GM23248 (cell line): ENCODE results near the gene FILIP1L. TPM values are rescaled to one million over a fixed set of nuclear protein-coding genes. Genes with fewer than 3 reads are reported as not detected.
A peak's percentile ranks its signal among the peaks of the same experiment; 100 is the strongest.

Experiments
- DNase-seq: peaks from one replicate; pipeline ENCODE4 v3.0.0-alpha.2; 2015
- H2AFZ ChIP-seq: fragments of 200-600 bp; sonication (generic); 2 replicates; pipeline ENCODE4 v1.6.1; 2016; ENCODE audit warnings: antibody characterized with exemption
- H3F3A ChIP-seq: fragments of 200-600 bp; sonication (generic); 2 replicates; pipeline ENCODE4 v1.6.1; 2016; ENCODE audit warnings: mild to moderate bottlenecking, antibody characterized with exemption, mixed run types; ENCODE audit not compliant: insufficient read depth
- H3K27ac ChIP-seq: fragments of 200-600 bp; sonication (generic); 2 replicates; pipeline ENCODE4 v1.5.1; 2016; ENCODE audit warnings: mild to moderate bottlenecking
- H3K27me3 ChIP-seq: fragments of 200-600 bp; sonication (generic); replicated peaks from 2 replicates; pipeline ENCODE4 v1.6.1; 2016; ENCODE audit warnings: mild to moderate bottlenecking; ENCODE audit not compliant: insufficient read depth
- H3K36me3 ChIP-seq: fragments of 200-600 bp; sonication (generic); 2 replicates; pipeline ENCODE4 v1.6.1; 2016; ENCODE audit warnings: low read depth, mild to moderate bottlenecking
- H3K4me1 ChIP-seq: fragments of 200-600 bp; sonication (generic); 2 replicates; pipeline ENCODE4 v1.6.1; 2016; ENCODE audit warnings: mild to moderate bottlenecking; ENCODE audit not compliant: insufficient read depth
- H3K4me2 ChIP-seq: fragments of 200-600 bp; sonication (generic); one replicate; pipeline ENCODE4 v1.6.1; 2016; ENCODE audit warnings: mild to moderate bottlenecking; ENCODE audit not compliant: unreplicated experiment
- H3K4me3 ChIP-seq: fragments of 200-600 bp; sonication (generic); 2 replicates; pipeline ENCODE4 v1.5.1; 2016; ENCODE audit warnings: mild to moderate bottlenecking
- H3K79me2 ChIP-seq: fragments of 200-600 bp; sonication (generic); 2 replicates; pipeline ENCODE4 v1.6.1; 2016; ENCODE audit warnings: mild to moderate bottlenecking; ENCODE audit not compliant: insufficient read depth
- H3K9ac ChIP-seq: fragments of 200-600 bp; sonication (generic); 2 replicates; pipeline ENCODE4 v1.6.1; 2016; ENCODE audit warnings: mild to moderate bottlenecking
- H3K9me2 ChIP-seq: fragments of 200-600 bp; sonication (generic); 2 replicates; pipeline ENCODE4 v1.6.1; 2016; ENCODE audit warnings: mixed run types, mild to moderate bottlenecking, moderate library complexity; ENCODE audit not compliant: insufficient read depth
- H3K9me3 ChIP-seq: fragments of 200-600 bp; sonication (generic); one replicate; pipeline ENCODE4 v1.6.1; 2017; ENCODE audit warnings: low read depth
- H4K20me1 ChIP-seq: fragments of 200-600 bp; sonication (generic); 2 replicates; pipeline ENCODE4 v1.6.0; 2016; ENCODE audit not compliant: insufficient read depth
- EZH2 ChIP-seq: fragments of 200-600 bp; sonication (generic); IDR thresholded peaks from 2 replicates; pipeline ENCODE4 v1.6.1; 2018; ENCODE audit warnings: antibody characterized with exemption, mild to moderate bottlenecking; ENCODE audit not compliant: insufficient read depth, poor library complexity, severe bottlenecking
- EZH2phosphoT487 ChIP-seq: fragments of 200-600 bp; sonication (generic); IDR thresholded peaks from 2 replicates; pipeline ENCODE4 v1.6.1; 2018; ENCODE audit warnings: antibody characterized with exemption, moderate library complexity, mild to moderate bottlenecking, low read depth; ENCODE audit not compliant: insufficient read depth
- WGBS, 2 experiments: methylation state at CpG; one replicate each; pipeline ENCODE4 v1.1.6; 2015 to 2017; ENCODE audit warnings: low lambda C conversion rate in 2 of 2, low coverage in 1 of 2; ENCODE audit errors: missing lambda C conversion rate in 2 of 2; 5-methylcytosine and 5-hydroxymethylcytosine counted together
- in situ Hi-C: fragments of 300-500 bp; cut with MboI; formaldehyde crosslinking; loops from 2 replicates; pipeline ENCODE4 v1.15.0; 2020
- polyA plus RNA-seq: library from polyadenylated mRNA; unstranded; fragments of >200 nt; fragmentation: Nextera tagmentation; extraction: Ambion mirVana; gene quantifications from 2 replicates; pipeline ENCODE4 v1.2.1, GENCODE V29; 2016
- total RNA-seq: library from RNA; depleted of rRNA; stranded (reverse); fragments of >200 nt; shearing (Covaris generic); gene quantifications from 2 replicates; pipeline ENCODE4 v1.2.3, GENCODE V29; 2014

The FILIP1L gene
- total and polyA plus RNA-seq, 2 experiments from 2014 or later, result 45.0 to 66.3 TPM

- Histone ChIP-seq H3K79me2 (no peaks in the 10 kb centered on the region), H3F3A (peaks cover 8% of the 10 kb centered on the region), H3K4me3 (no peak overlapping the region), H3K9me3 (no peaks in the 10 kb centered on the region), H2AFZ (no peak overlapping the region), H3K36me3 (no peaks in the 10 kb centered on the region), H3K27ac (no peak overlapping the region), H3K9me2 (no peaks in the 10 kb centered on the region), H3K9ac (no peak overlapping the region), H4K20me1 (no peaks in the 10 kb centered on the region), H3K27me3 (no peaks in the 10 kb centered on the region), H3K4me1 (peaks cover 26% of the 10 kb centered on the region), H3K4me2 (no peak overlapping the region)
- 95 to 97% methylated on average over 5 of the region's 5 CpGs for WGBS, 2 experiments
- no peak for DNase-seq
- TF ChIP-seq EZH2, result no peak
- no peak for TF ChIP-seq EZH2phosphoT487
- in situ Hi-C loops, result no loop called here
Measured at GRCh38 chr3:99933971-99934750, 180.1 kb downstream of the FILIP1L start.

DNA sequence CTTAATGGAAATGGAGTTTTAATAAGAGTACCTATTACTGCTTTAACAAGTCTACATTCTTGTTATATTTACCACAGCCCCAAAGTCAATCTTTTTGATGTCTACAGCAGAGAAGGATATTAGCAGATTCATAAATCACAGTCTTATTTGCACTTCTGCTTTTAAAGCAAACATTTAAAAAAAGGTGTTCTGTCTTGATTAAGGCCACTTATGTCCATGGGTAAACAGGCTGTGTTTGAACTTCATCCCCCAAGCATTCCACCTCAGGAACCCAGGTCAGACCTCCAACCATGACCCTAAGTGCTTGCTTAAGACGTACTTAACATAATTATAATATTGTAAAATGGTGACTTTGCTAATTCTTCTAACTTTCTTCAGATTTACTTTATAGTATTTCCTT lies 183.2 kb downstream of the FILIP1L start:
- Histone ChIP-seq H3K9me3 (no peaks in the 10 kb centered on the region), H3K9me2 (no peaks in the 10 kb centered on the region), H3K27ac (no peak overlapping the region), H3K4me1 (peaks cover 15% of the 10 kb centered on the region), H3F3A (peaks cover 17% of the 10 kb centered on the region), H2AFZ (no peak overlapping the region), H3K4me2 (no peak overlapping the region), H3K27me3 (no peaks in the 10 kb centered on the region), H4K20me1 (no peaks in the 10 kb centered on the region), H3K4me3 (no peak overlapping the region), H3K9ac (no peak overlapping the region), H3K36me3 (no peaks in the 10 kb centered on the region), H3K79me2 (no peaks in the 10 kb centered on the region)
- 100% methylated on average over 1 of the region's 1 CpG for WGBS, 2 experiments
- no peak for TF ChIP-seq EZH2phosphoT487
- in situ Hi-C loops, result no loop called here
- no peak for DNase-seq

DNA sequence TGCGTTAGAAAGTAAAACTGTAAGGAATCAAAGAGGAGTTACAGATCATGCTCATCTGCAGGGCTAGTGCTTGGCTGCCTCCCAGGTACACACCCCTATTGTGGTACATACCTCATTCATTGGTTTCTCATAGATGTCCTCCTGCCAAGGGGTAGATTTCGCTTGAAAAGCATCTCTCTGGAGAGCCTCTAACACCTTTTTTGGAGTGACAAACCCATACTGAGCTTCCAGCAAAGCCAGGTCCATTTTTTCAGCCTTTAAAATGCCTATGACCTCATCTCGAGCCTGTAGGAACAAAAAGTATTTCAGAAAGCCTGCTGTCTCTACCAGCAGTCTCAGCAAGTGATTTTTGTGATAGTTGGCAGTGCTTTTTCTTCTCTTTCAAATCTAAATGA lies 184.6 kb downstream of the FILIP1L start:
- Histone ChIP-seq H4K20me1 (no peaks in the 10 kb centered on the region), H2AFZ (no peak overlapping the region), H3K79me2 (no peaks in the 10 kb centered on the region), H3F3A (peaks cover 26% of the 10 kb centered on the region), H3K27me3 (no peaks in the 10 kb centered on the region), H3K9me2 (no peaks in the 10 kb centered on the region), H3K27ac (no peak overlapping the region), H3K4me1 (peaks cover 22% of the 10 kb centered on the region), H3K4me2 (peak overlapping the region; percentile 43), H3K4me3 (peak overlapping the region; percentile 14; the same call in 1 of the 2 replicates), H3K36me3 (no peaks in the 10 kb centered on the region), H3K9me3 (no peaks in the 10 kb centered on the region), H3K9ac (no peak overlapping the region)
- TF ChIP-seq EZH2 (no peak), EZH2phosphoT487 (no peak)
- DNase-seq, result peak; percentile 71
- WGBS, 2 experiments, result 17 to 19% methylated on average over 3 of the region's 3 CpGs
- in situ Hi-C loops, result no loop called here

- H3F3A ChIP-seq, result peaks cover 26% of the 10 kb centered on the region
- no peaks in the 10 kb centered on the region for H3K79me2 ChIP-seq
- H3K9me3 ChIP-seq, result no peaks in the 10 kb centered on the region
- no peak overlapping the region for H3K9ac ChIP-seq
- no peaks in the 10 kb centered on the region for H3K27me3 ChIP-seq
- H4K20me1 ChIP-seq, result no peaks in the 10 kb centered on the region
- WGBS, 2 experiments, result 77 to 80% methylated on average over 7 of the region's 7 CpGs
- no peak overlapping the region for H2AFZ ChIP-seq
- peaks cover 22% of the 10 kb centered on the region for H3K4me1 ChIP-seq
- DNase-seq, result no peak
- no peaks in the 10 kb centered on the region for H3K36me3 ChIP-seq
- no peak overlapping the region for H3K27ac ChIP-seq
- H3K4me3 ChIP-seq, result peak overlapping the region; percentile 14; the same call in 1 of the 2 replicates
- no peak for TF ChIP-seq EZH2phosphoT487
- no peaks in the 10 kb centered on the region for H3K9me2 ChIP-seq
- H3K4me2 ChIP-seq, result no peak overlapping the region
- in situ Hi-C loops, result no loop called here
Measured at GRCh38 chr3:99928771-99929744, 185.2 kb downstream of the FILIP1L start.
